HCT116 (cell line): ENCODE data around the gene ZBTB7C.

Source experiments
- ATF3 ChIP-seq: IDR thresholded peaks from 2 replicates; pipeline ENCODE4 v1.6.1; 2012
- CTCF ChIP-seq, 3 experiments: fragments of 200-600 bp in 1 of 3; sonication (generic) in 1 of 3; IDR thresholded peaks in 2 of 3; conservative IDR thresholded peaks in 1 of 3; 2 replicates each; pipeline ENCODE4 v1.5.1; 2012 to 2017; ENCODE audit warnings: low read depth in 2 of 3, low read length in 2 of 3, antibody characterized with exemption in 1 of 3, borderline replicate concordance in 1 of 3, control low read depth in 1 of 3, mild to moderate bottlenecking in 1 of 3, mixed read lengths in 1 of 3, mixed run types in 1 of 3, moderate library complexity in 1 of 3; ENCODE audit not compliant: insufficient read depth in 1 of 3
- EGR1 ChIP-seq: IDR thresholded peaks from 2 replicates; pipeline ENCODE4 v1.6.1; 2012; ENCODE audit warnings: low read depth
- ELF1 ChIP-seq: IDR thresholded peaks from 2 replicates; pipeline ENCODE4 v1.6.1; 2012; ENCODE audit warnings: low read depth, borderline replicate concordance
- EZH2 ChIP-seq: fragments of 200-600 bp; sonication (generic); IDR thresholded peaks from 2 replicates; pipeline ENCODE4 v1.6.1; 2017; ENCODE audit warnings: antibody characterized with exemption, mixed run types
- EZH2phosphoT487 ChIP-seq: fragments of 200-600 bp; IDR thresholded peaks from 2 replicates; pipeline ENCODE4 v1.6.1; 2018; ENCODE audit warnings: antibody characterized with exemption, borderline replicate concordance
- JUND ChIP-seq: IDR thresholded peaks from 2 replicates; pipeline ENCODE4 v1.6.1; 2012
- MAX ChIP-seq: IDR thresholded peaks from 2 replicates; pipeline ENCODE4 v1.6.1; 2012
- POLR2A ChIP-seq: IDR thresholded peaks from 2 replicates; pipeline ENCODE4 v1.7.0; 2011; ENCODE audit warnings: borderline replicate concordance; ENCODE audit not compliant: insufficient read depth, insufficient read length; ENCODE audit errors: extremely low read depth
- POLR2AphosphoS5 ChIP-seq: IDR thresholded peaks from 2 replicates; pipeline ENCODE4 v1.6.1; 2011; ENCODE audit warnings: mild to moderate bottlenecking, low read depth, low read length, moderate library complexity
- REST ChIP-seq: IDR thresholded peaks from 2 replicates; pipeline ENCODE4 v1.6.1; 2012; ENCODE audit warnings: low read depth
- TCF7L2 ChIP-seq: IDR thresholded peaks from 2 replicates; pipeline ENCODE4 v1.7.0; 2011; ENCODE audit warnings: borderline replicate concordance, inconsistent platforms; ENCODE audit not compliant: insufficient read depth, insufficient read length; ENCODE audit errors: extremely low read depth
- YY1 ChIP-seq: IDR thresholded peaks from 2 replicates; pipeline ENCODE4 v1.6.1; 2011; ENCODE audit warnings: low read length, low read depth, moderate library complexity, mild to moderate bottlenecking; ENCODE audit not compliant: insufficient replicate concordance; ENCODE audit errors: extremely low read depth
- ZNF274 ChIP-seq: fragments of 200-500 bp; sonication (Bioruptor generic); IDR thresholded peaks from 2 replicates; pipeline ENCODE4 v1.6.1; 2014; ENCODE audit warnings: mild to moderate bottlenecking, low read depth, low read length, inconsistent platforms

GRCh38 chr18:48304906-48305693 is 104.1 kb downstream of the ZBTB7C start:
- no peak for TF ChIP-seq CTCF (IDR thresholded peaks at IDR 0.05 in 2 of 3, conservative IDR thresholded peaks at IDR 0.05 in 1 of 3; ENCODE audit: borderline replicate concordance in 1 of 3, insufficient read depth in 1 of 3, low read depth in 2 of 3, low read length in 2 of 3)
- no peak for TF ChIP-seq POLR2AphosphoS5
- no peak for TF ChIP-seq YY1
- no peak for TF ChIP-seq POLR2A
- no peak for TF ChIP-seq REST
- no peak for TF ChIP-seq EGR1
- TF ChIP-seq TCF7L2: no peak
- no peak for TF ChIP-seq EZH2phosphoT487
- no peak for TF ChIP-seq EZH2
- TF ChIP-seq JUND: no peak
- TF ChIP-seq ATF3: no peak
- no peak for TF ChIP-seq MAX
- no peak for TF ChIP-seq ELF1
- TF ChIP-seq ZNF274: no peak
